HUES48 (cell line): ENCODE measurements around the gene PIEZO1.

Source experiments
- H3K27ac ChIP-seq: one replicate; pipeline ENCODE4 v1.7.0; 2013; ENCODE audit warnings: low read depth, low read length, inconsistent platforms
- H3K27me3 ChIP-seq: 2 replicates; pipeline ENCODE4 v1.6.1; 2013; ENCODE audit warnings: mild to moderate bottlenecking, low read length; ENCODE audit not compliant: control insufficient read depth, insufficient read depth
- H3K36me3 ChIP-seq: 2 replicates; pipeline ENCODE4 v1.6.1; 2013; ENCODE audit warnings: low read length; ENCODE audit not compliant: control insufficient read depth, insufficient read depth
- H3K4me1 ChIP-seq: 2 replicates; pipeline ENCODE4 v1.6.1; 2013; ENCODE audit warnings: mild to moderate bottlenecking, low read length; ENCODE audit not compliant: control insufficient read depth, insufficient read depth
- H3K4me3 ChIP-seq: 2 replicates; pipeline ENCODE4 v1.5.1; 2013; ENCODE audit warnings: mild to moderate bottlenecking, low read depth, low read length
- H3K9ac ChIP-seq: 2 replicates; pipeline ENCODE4 v1.6.1; 2013; ENCODE audit warnings: mild to moderate bottlenecking, low read depth, low read length, moderate library complexity
- H3K9me3 ChIP-seq: 2 replicates; pipeline ENCODE4 v1.6.1; 2013; ENCODE audit warnings: low read length; ENCODE audit not compliant: control insufficient read depth, insufficient read depth

Gene PIEZO1, protein sequence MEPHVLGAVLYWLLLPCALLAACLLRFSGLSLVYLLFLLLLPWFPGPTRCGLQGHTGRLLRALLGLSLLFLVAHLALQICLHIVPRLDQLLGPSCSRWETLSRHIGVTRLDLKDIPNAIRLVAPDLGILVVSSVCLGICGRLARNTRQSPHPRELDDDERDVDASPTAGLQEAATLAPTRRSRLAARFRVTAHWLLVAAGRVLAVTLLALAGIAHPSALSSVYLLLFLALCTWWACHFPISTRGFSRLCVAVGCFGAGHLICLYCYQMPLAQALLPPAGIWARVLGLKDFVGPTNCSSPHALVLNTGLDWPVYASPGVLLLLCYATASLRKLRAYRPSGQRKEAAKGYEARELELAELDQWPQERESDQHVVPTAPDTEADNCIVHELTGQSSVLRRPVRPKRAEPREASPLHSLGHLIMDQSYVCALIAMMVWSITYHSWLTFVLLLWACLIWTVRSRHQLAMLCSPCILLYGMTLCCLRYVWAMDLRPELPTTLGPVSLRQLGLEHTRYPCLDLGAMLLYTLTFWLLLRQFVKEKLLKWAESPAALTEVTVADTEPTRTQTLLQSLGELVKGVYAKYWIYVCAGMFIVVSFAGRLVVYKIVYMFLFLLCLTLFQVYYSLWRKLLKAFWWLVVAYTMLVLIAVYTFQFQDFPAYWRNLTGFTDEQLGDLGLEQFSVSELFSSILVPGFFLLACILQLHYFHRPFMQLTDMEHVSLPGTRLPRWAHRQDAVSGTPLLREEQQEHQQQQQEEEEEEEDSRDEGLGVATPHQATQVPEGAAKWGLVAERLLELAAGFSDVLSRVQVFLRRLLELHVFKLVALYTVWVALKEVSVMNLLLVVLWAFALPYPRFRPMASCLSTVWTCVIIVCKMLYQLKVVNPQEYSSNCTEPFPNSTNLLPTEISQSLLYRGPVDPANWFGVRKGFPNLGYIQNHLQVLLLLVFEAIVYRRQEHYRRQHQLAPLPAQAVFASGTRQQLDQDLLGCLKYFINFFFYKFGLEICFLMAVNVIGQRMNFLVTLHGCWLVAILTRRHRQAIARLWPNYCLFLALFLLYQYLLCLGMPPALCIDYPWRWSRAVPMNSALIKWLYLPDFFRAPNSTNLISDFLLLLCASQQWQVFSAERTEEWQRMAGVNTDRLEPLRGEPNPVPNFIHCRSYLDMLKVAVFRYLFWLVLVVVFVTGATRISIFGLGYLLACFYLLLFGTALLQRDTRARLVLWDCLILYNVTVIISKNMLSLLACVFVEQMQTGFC (N-terminal part only)

GRCh38 chr16:88785106-88785924 lies at the start of gene PIEZO1:
Gene PIEZO1, minus strand, starts transcription at chr16:88785220. Its CDS starts 256 bp downstream, at chr16:88784964.
- H3K4me1 ChIP-seq = peaks cover 6% of the 10 kb centered on the region; the same call in 1 of the 2 replicates
- H3K36me3 ChIP-seq = no peaks in the 10 kb centered on the region
- peak within 1 kb of the TSS; percentile 67 for H3K4me3 ChIP-seq
- H3K27ac ChIP-seq = peak within 1 kb of the TSS; percentile 51
- H3K9me3 ChIP-seq = no peaks in the 10 kb centered on the region
- H3K27me3 ChIP-seq = peaks cover 6% of the 10 kb centered on the region; the same call in 1 of the 2 replicates
- H3K9ac ChIP-seq = peak within 1 kb of the TSS; percentile 75

GRCh38 chr16:88834670-88835069 lies 49.6 kb upstream of the PIEZO1 start:
- Histone ChIP-seq H3K4me1 (no peaks in the 10 kb centered on the region), H3K27me3 (no peaks in the 10 kb centered on the region), H3K9ac (no peak overlapping the region), H3K27ac (no peak overlapping the region), H3K4me3 (no peak overlapping the region), H3K9me3 (no peaks in the 10 kb centered on the region), H3K36me3 (peaks cover 16% of the 10 kb centered on the region; the same call in 1 of the 2 replicates)

DNA sequence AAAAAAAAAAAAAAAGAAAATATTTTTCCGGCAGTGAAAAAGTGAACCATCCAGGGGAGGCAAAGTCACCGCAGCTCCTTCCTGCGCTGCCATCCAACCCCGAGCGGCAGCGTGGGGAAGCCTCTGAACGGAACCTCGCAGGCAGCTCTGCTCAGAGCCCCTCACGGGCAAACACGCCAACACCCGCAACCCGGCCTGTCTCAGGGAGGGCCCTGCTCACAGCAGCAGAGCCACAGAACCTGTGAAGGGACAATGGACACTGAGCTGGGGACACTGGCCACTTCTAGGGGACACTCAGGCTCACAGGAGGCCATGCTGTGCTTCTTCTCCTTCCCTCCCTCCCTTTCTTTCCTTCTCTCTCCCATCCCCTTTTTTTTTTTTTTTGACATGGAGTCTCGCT lies 48.1 kb upstream of the PIEZO1 start:
- H3K9me3 ChIP-seq = no peaks in the 10 kb centered on the region
- no peak overlapping the region for H3K9ac ChIP-seq
- H3K27me3 ChIP-seq = no peaks in the 10 kb centered on the region
- H3K4me3 ChIP-seq = no peak overlapping the region
- H3K4me1 ChIP-seq = no peaks in the 10 kb centered on the region
- 0 out of 2 replicates have a peak, but pooled peaks cover 6% of the 10 kb centered on the region for H3K36me3 ChIP-seq
- H3K27ac ChIP-seq = no peak overlapping the region

GRCh38 chr16:88831838-88832237 lies 46.8 kb upstream of the PIEZO1 start:
- 0 out of 2 replicates have a peak, but pooled peaks cover 9% of the 10 kb centered on the region for H3K36me3 ChIP-seq
- no peak overlapping the region for H3K9ac ChIP-seq
- H3K4me1 ChIP-seq = no peaks in the 10 kb centered on the region
- no peaks in the 10 kb centered on the region for H3K9me3 ChIP-seq
- H3K27ac ChIP-seq = no peak overlapping the region
- no peaks in the 10 kb centered on the region for H3K27me3 ChIP-seq
- no peak overlapping the region for H3K4me3 ChIP-seq

GRCh38 chr16:88830783-88831182 lies 45.8 kb upstream of the PIEZO1 start:
- Histone ChIP-seq H3K36me3 (0 out of 2 replicates have a peak, but pooled peaks cover 9% of the 10 kb centered on the region), H3K4me3 (no peak overlapping the region), H3K4me1 (no peaks in the 10 kb centered on the region), H3K9me3 (no peaks in the 10 kb centered on the region), H3K27me3 (no peaks in the 10 kb centered on the region), H3K27ac (no peak overlapping the region), H3K9ac (no peak overlapping the region)

DNA sequence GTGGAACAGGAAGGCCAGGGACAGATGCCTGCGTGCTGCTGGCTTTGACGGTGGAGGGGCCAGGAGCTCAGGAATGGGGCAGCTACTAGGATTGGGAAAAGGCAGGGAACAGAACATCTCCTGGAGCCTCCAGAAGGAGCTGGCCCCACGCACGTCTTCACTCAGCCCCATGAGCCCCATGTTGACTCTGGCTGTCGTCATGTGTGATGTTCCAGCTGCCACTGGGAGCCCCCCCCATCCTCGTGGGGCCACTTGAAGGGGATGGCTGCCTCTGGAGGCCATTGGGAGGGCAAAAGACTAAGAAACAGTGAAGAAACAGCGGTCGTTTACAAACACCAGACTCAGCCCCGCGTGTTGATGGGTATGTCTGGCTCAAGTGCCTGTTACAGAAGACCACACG lies 45.2 kb upstream of the PIEZO1 start:
- Histone ChIP-seq H3K27me3 (no peaks in the 10 kb centered on the region), H3K9ac (no peak overlapping the region), H3K4me1 (no peaks in the 10 kb centered on the region), H3K36me3 (0 out of 2 replicates have a peak, but pooled peaks cover 8% of the 10 kb centered on the region), H3K9me3 (no peaks in the 10 kb centered on the region), H3K27ac (no peak overlapping the region), H3K4me3 (no peak overlapping the region)

DNA sequence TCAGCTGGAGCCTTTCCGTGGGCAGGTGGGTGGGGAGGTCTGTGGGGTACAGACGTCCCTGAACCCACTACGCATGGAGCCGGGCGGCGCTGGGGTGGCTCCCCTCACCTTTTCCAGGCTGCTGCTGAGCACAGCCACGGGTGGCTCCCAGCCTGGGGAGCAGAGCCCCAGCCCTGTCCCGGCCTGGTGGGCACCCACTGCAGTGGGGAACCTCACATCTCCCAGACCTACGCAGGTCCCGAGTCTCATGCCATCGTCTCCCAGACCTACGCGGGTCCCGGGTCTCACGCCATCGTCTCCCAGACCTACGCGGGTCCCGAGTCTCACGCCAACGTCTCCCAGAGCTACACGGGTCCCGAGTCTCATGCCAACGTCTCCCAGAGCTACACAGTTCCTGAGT lies 43.7 kb upstream of the PIEZO1 start:
- Histone ChIP-seq H3K27me3 (no peaks in the 10 kb centered on the region), H3K9me3 (no peaks in the 10 kb centered on the region), H3K9ac (no peak overlapping the region), H3K4me3 (no peak overlapping the region), H3K36me3 (0 out of 2 replicates have a peak, but pooled peaks cover 3% of the 10 kb centered on the region), H3K4me1 (no peaks in the 10 kb centered on the region), H3K27ac (no peak overlapping the region)

GRCh38 chr16:88827727-88828126 lies 42.7 kb upstream of the PIEZO1 start:
- peaks cover 5% of the 10 kb centered on the region; the same call in 1 of the 2 replicates for H3K36me3 ChIP-seq
- no peaks in the 10 kb centered on the region for H3K27me3 ChIP-seq
- H3K4me1 ChIP-seq = no peaks in the 10 kb centered on the region
- H3K9ac ChIP-seq = no peak overlapping the region
- H3K9me3 ChIP-seq = no peaks in the 10 kb centered on the region
- no peak overlapping the region for H3K27ac ChIP-seq
- no peak overlapping the region for H3K4me3 ChIP-seq

DNA sequence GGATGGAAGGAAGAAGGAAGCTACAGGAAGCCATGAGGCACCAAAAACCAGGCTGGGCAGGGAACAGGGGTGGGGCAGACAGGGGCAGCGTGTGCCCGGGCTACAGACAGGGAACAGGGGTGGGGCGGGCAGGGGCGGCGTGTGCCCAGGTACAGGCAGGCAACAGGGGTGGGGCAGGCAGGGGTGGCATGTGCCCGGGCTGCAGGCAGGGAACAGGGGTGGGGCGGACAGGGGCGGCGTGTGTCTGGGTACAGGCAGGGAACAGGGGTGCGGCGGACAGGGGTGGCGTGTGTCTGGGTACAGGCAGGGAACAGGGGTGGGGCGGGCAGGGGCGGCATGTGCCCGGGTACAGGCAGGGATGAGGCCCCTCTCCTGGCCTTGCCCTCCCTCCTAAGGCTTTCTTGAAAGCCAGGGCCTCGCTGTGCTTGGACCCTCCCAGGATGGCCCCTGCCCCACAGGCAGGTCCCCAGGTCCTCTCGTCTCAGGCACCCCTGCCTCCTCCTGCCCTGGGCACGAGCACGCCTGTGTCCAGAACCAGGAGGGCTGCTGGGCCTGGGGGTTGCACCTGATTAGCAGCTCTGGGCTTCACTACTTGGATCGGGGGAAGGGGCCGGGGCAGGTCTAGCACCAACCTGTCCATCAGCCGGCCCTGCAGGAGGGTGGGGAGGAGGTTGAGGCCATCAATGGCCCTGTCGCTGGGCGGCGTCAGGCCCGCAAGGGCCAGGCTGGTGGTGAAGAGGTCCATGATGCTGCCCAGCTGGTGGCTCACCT lies 41.2 kb upstream of the PIEZO1 start:
- Histone ChIP-seq H3K4me1 (no peaks in the 10 kb centered on the region), H3K9ac (no peak overlapping the region), H3K36me3 (peaks cover 12% of the 10 kb centered on the region; the same call in 1 of the 2 replicates), H3K27ac (no peak overlapping the region), H3K27me3 (no peaks in the 10 kb centered on the region), H3K4me3 (no peak overlapping the region), H3K9me3 (no peaks in the 10 kb centered on the region)
